Heart right ventricle (tissue), 16 donors: ENCODE measurements around the gene E2F4. TPM values are rescaled to one million over a fixed set of nuclear protein-coding genes. Genes with fewer than 3 reads are reported as not detected.

Experiments
- ATAC-seq, 8 donors: fragments of 200-7000 bp; cut with Tn5 transposase; one replicate each; pipeline ENCODE4 v1.9.1; 2020; ENCODE audit warnings: mild to moderate bottlenecking in 8 of 8, moderate library complexity in 8 of 8, moderate number of reproducible peaks in 1 of 8
- DNase-seq, 2 donors: peaks; one replicate each; pipeline ENCODE4 v3.0.0-alpha.2; 2020
- H3K27ac ChIP-seq, 10 donors: fragments of 200-600 bp; sonication (generic) in 2 of 10; one replicate each; pipeline versions ENCODE4 v1.5.0 to v1.8.0; 2020 to 2022; ENCODE audit warnings: mild to moderate bottlenecking in 3 of 10
- H3K27me3 ChIP-seq, 7 donors: fragments of 200-600 bp; one replicate each; pipeline ENCODE4 v1.8.0; 2021 to 2022; ENCODE audit warnings: mild to moderate bottlenecking in 2 of 7
- H3K36me3 ChIP-seq, 9 donors: fragments of 200-600 bp; sonication (generic) in 1 of 9; one replicate each; pipeline versions ENCODE4 v1.5.0 to v1.8.0; 2020 to 2022; ENCODE audit warnings: mild to moderate bottlenecking in 2 of 9
- H3K4me1 ChIP-seq, 9 donors: fragments of 200-600 bp; sonication (generic) in 1 of 9; one replicate each; pipeline versions ENCODE4 v1.5.0 to v1.8.0; 2020 to 2022; ENCODE audit warnings: mild to moderate bottlenecking in 4 of 9
- H3K4me3 ChIP-seq, 10 donors: fragments of 200-600 bp; sonication (generic) in 2 of 10; one replicate each; pipeline versions ENCODE4 v1.5.0 to v1.8.0; 2020 to 2022; ENCODE audit warnings: mild to moderate bottlenecking in 7 of 10, moderate library complexity in 2 of 10
- H3K9me3 ChIP-seq, 11 donors: fragments of 200-600 bp in 10 of 11; sonication (generic) in 2 of 11; one replicate each; pipeline versions ENCODE4 v1.5.0 to v1.8.0; 2013 to 2022; ENCODE audit warnings: mild to moderate bottlenecking in 2 of 11, control low read depth in 1 of 11, moderate library complexity in 1 of 11
- CTCF ChIP-seq, 9 donors: fragments of 200-600 bp; sonication (generic) in 2 of 9; IDR thresholded peaks; one replicate each; pipeline versions ENCODE4 v1.5.0 to v1.8.0; 2021 to 2022; ENCODE audit warnings: antibody characterized with exemption in 9 of 9, mild to moderate bottlenecking in 5 of 9, moderate library complexity in 1 of 9
- WGBS, 2 donors: extraction: QIAGEN DNeasy Blood & Tissue Kit; methylation state at CpG; one replicate each; pipeline ENCODE4 v1.1.7; 2013; ENCODE audit warnings: inconsistent platforms in 1 of 2; 5-methylcytosine and 5-hydroxymethylcytosine counted together
- intact Hi-C, 10 donors: fragments of 100-400 bp; cut with DNase I; formaldehyde crosslinking; loops; one replicate each; pipeline versions ENCODE4 v1.11.1 to v1.14.2; 2022
- polyA plus RNA-seq, 2 donors: library from polyadenylated mRNA; stranded (reverse); fragments of 200-250 nt; gene quantifications; one replicate each; pipeline ENCODE4 v1.2.3, GENCODE V29; 2013
- total RNA-seq, 10 donors: library from RNA; stranded (reverse); fragmentation: NEBNext Ultra II Directional in 3 of 10; extraction: Animal tissue kit (Norgen Biotek cat#: 25700) in 3 of 10; gene quantifications; one replicate each; pipeline versions ENCODE4 v1.2.1 to v1.2.4, GENCODE V29; 2021 to 2023
- donor health status: Arrhythmogenic right ventricular cardiomyopathy.
- donor health status: ischemic (EF 13 %, LVEDD 7.1; RV severe dilation, severe dysfunction).
- donor health status: healthy with polysubstance abuse.
- donor health status: DM: no; HTN: yes; CAD: no.
- donor health status: DM: no; HTN: no; CAD: no.
- donor health status: ischemic (EF 25% LVEDD 6.9; RV normal size, moderate dysfunction).
- donor health status: ischemic (EF 25% LVEDD 5.7; RV mildly dilated, moderate dysfunction).
- donor health status: healthy.
- donor health status: DM: yes; HTN: yes; CAD: no.
- donor health status: Ischemic cardiomyopathy.
- donor health status: ischemic (EF 35%, LVEDD 5.7; RV mildly dilated, moderate dysfunction).
- donor health status: nonischemic (EF 11% LVEDD 7.7; RV severe dilation, severe dysfunction).
- donor health status: DM: yes; HTN: yes; CAD: no.
- donor health status: PGD.
- donor health status: ischemic (EF 29% LVEDD 5.4; RV normal size, mild dysfunction).
- donor health status: nonischemic (EF 23%, LVEDD 6.1; RV moderate dilation, normal function).

E2F4 gene
- total and polyA plus RNA-seq, 12 donors = 21.9 to 45.6 (median 29.8) TPM

DNA sequence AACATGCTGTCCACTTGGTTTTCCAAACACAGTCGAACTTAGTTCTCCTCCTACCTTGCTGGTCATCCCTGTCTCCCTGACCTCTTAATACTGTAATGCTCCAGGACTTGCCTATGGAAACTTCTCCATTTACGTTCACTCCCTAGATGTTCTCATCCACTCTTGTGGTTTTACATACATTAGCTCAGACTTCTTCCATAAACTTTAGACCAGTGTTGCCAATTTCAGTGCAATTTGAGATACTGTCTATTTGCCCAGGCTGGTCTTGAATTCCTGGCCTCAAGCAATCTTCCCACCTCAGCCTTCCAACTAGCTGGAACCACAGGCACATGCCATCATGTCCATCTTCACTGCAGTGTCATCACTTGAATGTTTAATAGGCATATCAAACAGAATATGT lies 9.7 kb upstream of the E2F4 start:
- no peak overlapping the region for H3K4me3 ChIP-seq
- DNase-seq (no peak), ATAC-seq (no peak)
- 89 to 92% methylated on average over 2 of the region's 2 CpGs for WGBS, 2 donors
- H3K27me3 ChIP-seq = peaks cover 0 to 3% (median 0%) of the 10 kb centered on the region in 7 donors
- no peak for TF ChIP-seq CTCF (IDR thresholded peaks at IDR 0.05)
- H3K36me3 ChIP-seq = peaks cover 0 to 3% (median 0%) of the 10 kb centered on the region in 9 donors
- intact Hi-C loops = loop anchor here in 7 of 10 donors (2.0 to 10.0 kb wide), 4 partner anchors 21 to 227 kb away; partner anchors contain the start of genes FHOD1 (in 1 of the 7) and SLC9A5 (in 1 of the 7)
- H3K4me1 ChIP-seq = peaks cover 12 to 63% (median 45%) of the 10 kb centered on the region in 9 donors
- H3K27ac ChIP-seq = no peak overlapping the region
- H3K9me3 ChIP-seq = no peaks in the 10 kb centered on the region

DNA sequence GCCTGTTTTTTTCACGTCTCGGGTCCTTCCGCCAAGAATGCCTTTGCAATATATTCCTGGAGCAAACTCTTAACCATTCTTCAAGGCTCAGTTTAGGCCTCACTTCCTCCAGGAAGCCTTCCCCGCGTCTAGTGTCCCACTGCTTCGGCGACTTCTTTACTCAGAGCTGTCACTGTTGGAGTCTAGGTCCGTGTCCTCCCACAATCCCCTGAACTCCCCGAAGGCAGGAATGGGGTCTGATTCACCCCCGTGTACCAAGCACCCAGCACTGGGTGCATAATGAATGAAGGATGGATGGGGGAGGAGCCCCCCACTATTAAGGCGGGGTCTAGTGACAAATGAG lies 8.7 kb upstream of the E2F4 start:
- H3K4me1 ChIP-seq = peaks cover 12 to 55% (median 37%) of the 10 kb centered on the region in 9 donors
- TF ChIP-seq CTCF (IDR thresholded peaks at IDR 0.05) = no peak
- intact Hi-C loops = loop anchor here in 7 of 10 donors (2.0 to 10.0 kb wide), 4 partner anchors 22 to 228 kb away; partner anchors contain the start of genes FHOD1 (in 1 of the 7) and SLC9A5 (in 1 of the 7)
- DNase-seq = no peak
- H3K27me3 ChIP-seq = peaks cover 0 to 3% (median 0%) of the 10 kb centered on the region in 7 donors
- peaks cover 0 to 3% (median 0%) of the 10 kb centered on the region in 9 donors for H3K36me3 ChIP-seq
- 9 to 10% methylated on average over 11 of the region's 11 CpGs for WGBS, 2 donors
- ATAC-seq = no peak
- peak overlapping the region in 9 of 10 donors; percentile 57 to 84 (median 73) for H3K4me3 ChIP-seq
- no peaks in the 10 kb centered on the region for H3K9me3 ChIP-seq
- peak overlapping the region in 9 of 10 donors; percentile 94 to 99 (median 97) for H3K27ac ChIP-seq

- H3K4me1 ChIP-seq = peaks cover 12 to 49% (median 31%) of the 10 kb centered on the region in 9 donors
- intact Hi-C loops = loop anchor here in 8 of 10 donors (2.0 to 10.0 kb wide), 6 partner anchors 23 to 229 kb away; partner anchors contain the start of genes B3GNT9 (in 1 of the 8), FHOD1 (in 1 of the 8) and SLC9A5 (in 1 of the 8)
Measured at GRCh38 chr16:67183627-67184452, 8.1 kb upstream of the E2F4 start, which contains the start of gene MATCAP1. Gene MATCAP1, minus strand, starts transcription at chr16:67183963. Its CDS starts 3,353 bp downstream, at chr16:67180610.

More at GRCh38 chr16:67183627-67184452, 8.1 kb upstream of the E2F4 start, which contains the start of gene MATCAP1:
- ATAC-seq = peak; percentile 94 to 96 (median 95)
- peak; percentile 94 to 97 for DNase-seq
- peaks cover 0 to 3% (median 0%) of the 10 kb centered on the region in 9 donors for H3K36me3 ChIP-seq
- no peaks in the 10 kb centered on the region for H3K9me3 ChIP-seq
- TF ChIP-seq CTCF (IDR thresholded peaks at IDR 0.05) = no peak
- peak within 1 kb of the TSS; percentile 39 to 84 (median 72) for H3K4me3 ChIP-seq
- peak within 1 kb of the TSS; percentile 89 to 99 (median 97) for H3K27ac ChIP-seq
- WGBS, 2 donors = 0% methylated on average over 77 of the region's 77 CpGs
- peaks cover 0 to 3% (median 0%) of the 10 kb centered on the region in 7 donors for H3K27me3 ChIP-seq
